RKO (cell line): Measurements from ENCODE around the gene HMGCS2.
"Not testable (repeated sequence)": the region's sequence is repeated elsewhere in the genome, so short reads cannot be mapped to it uniquely, and the experiment has no call there.

Experiments used
- DNase-seq: peaks from one replicate; pipeline ENCODE4 v3.0.0-alpha.2; 2016; ENCODE audit warnings: low spot score

The HMGCS2 gene

DNA sequence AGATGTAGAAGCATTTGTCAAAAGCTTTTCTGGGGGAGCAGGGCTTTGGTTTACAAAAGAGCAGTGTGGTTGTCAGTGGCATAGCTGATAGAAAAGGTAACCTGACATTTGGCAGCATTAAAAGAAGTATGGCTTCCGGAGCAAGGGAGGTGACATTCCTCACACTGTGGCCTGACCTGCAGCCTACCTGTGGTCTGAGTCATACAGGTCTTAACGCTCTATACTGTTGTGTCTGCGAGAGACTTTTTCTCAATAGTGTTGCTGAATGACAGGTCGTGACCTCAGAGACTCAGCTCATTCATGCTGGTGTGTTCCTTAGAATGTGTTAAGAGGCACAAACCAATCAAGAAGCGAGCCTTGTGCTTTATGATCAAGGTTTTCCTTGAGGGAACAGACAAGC is 37.6 kb downstream of the HMGCS2 start:
- no peak for DNase-seq

DNA sequence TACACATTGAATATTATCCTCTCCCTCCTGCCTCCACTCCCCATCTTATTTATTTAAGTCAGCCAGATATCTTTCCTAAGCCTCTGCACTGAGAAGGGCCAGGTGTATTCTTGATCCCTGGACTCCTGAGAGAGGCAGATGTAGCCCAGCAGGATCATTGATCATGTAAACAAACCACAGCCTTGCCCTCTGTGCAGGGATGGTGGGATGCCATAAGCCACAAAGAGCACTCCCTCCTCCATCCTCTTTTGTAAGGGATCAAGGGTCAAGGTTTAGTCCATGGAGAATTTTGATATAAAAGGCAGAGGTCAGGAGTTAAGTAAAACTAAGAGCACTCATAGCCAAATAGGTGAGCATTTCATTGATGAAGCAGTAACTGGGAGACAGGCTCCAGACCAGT is 39.7 kb downstream of the HMGCS2 start:
- DNase-seq: no peak

DNA sequence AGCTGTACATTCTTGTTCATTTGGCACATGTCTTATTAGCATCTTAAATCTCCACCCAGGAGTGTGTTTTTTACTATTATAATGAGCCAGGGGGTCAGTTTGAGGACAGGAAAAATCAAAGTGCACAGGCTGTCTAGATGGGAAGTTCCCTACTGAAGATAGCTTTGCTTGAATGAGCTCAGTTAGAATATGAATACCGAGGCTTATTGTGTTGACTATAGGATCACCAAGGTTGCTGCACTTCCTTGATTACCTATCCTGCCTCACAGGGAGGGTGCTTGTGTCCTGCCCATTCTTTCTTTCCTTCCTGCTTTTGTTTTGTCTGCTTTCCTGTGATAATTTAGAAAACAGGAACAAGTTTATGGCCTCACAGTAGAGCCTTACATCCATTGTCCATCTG is 40.7 kb downstream of the HMGCS2 start:
- no peak for DNase-seq

DNA sequence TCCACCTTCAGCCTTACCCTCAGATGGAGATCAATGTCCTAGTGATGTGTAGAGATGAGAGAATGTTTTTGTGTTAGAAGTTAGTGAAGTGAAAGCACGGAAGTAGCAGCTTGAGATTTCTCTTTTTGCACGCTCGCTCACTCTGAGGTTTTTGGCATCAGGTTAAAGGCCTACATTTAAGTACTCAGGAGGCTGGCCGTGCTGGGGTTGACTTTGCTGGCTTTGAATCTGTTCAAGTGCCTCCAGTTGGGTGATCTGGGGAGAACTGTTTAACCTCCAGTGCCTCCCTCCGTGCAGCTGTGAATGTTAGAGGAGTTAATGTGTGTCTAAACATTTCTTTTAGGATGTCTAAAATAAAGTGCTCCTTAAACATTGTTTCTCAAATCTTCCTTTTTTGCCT is 43.1 kb downstream of the HMGCS2 start:
- DNase-seq: no peak

DNA sequence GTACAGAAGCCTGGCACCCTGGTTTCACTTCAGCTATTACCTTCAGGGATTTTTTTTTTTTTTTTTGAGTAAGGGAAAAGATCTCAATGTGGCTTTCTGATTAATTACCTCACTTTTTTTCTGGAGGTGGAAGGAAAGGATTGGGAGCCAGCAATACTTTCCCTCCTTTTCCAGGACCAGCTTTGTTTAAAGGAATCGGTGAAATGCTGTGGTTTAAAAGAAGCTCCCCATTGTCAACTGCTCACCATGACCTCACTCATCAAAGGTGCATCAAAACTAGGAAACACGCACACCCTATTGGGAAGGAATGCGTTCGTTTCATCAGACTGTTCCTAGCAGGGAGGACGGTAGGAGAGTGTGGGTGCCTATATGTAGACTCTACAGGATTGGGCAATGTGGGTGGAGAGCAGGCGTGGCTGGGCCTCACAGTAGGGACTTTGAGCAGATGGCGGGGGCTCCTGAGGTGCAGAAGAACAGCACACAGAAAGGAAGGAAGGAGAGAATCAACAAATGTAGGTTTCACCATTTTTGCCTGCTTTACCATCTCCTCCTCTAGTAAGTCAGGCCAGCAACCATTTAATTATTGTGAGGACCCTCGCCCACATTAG is 44.0 kb downstream of the HMGCS2 start:
- DNase-seq: no peak

DNA sequence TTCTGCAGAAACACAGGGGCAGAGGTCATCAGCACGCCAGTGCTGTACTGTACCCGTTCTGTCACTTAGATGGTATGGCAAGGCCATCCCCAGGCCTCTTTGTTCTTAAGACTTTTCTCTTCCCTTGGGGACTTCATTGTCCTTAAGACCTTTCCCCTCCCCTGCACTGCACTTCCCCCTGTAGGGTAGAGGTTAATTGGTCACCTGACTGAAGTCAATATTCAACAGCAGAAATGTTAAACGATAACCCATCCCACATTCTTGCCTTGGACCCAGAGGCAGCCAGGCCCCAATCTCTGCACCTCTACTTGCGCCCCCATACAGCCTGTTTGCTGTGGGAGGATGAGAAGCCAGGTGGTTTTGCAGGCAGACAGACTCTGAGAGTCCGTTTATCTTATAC is 46.8 kb downstream of the HMGCS2 start:
- DNase-seq: no peak

DNA sequence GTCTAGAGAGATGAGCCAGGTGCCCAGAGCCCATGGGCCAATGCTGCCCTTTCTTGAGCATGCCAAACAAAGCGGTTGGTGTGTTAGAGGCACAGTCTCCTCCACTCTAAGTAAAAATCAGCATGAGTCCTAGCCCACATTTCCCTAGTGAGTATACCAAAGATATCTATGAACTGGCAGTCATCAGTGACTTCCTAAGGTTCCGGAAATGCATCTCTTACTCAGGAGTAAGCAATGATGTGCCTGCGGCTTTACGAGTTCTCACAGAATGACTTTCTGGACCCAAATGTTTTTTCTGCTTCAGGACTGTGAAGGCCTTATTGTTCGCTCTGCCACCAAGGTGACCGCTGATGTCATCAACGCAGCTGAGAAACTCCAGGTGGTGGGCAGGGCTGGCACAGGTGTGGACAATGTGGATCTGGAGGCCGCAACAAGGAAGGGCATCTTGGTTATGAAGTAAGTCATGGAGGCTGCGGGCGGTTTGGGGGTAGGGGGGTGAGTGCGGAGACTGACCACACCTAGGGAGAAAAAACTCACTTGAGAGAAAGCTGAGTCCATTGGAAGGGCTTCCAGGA is 47.8 kb downstream of the HMGCS2 start:
- DNase-seq: no peak

DNA sequence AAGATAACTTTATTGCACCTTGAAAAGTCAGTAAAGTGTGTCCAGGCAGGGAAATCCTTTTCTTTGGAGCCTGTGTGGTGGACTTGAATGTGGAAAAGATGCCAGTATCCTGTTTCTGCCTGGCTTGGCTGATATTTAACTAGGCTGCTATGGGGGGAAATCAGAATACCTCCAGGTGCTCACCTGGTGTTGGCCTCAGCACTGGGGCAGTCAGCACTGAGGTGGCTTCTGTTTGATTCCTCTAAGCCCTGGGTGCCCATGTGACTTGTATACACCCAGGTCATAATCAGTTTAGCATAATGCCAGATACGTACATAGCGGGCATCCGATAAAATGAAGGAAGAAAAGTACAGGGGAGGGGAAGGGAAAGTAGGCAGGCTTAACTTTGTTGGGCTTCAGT is 49.7 kb downstream of the HMGCS2 start:
- DNase-seq: no peak

DNA sequence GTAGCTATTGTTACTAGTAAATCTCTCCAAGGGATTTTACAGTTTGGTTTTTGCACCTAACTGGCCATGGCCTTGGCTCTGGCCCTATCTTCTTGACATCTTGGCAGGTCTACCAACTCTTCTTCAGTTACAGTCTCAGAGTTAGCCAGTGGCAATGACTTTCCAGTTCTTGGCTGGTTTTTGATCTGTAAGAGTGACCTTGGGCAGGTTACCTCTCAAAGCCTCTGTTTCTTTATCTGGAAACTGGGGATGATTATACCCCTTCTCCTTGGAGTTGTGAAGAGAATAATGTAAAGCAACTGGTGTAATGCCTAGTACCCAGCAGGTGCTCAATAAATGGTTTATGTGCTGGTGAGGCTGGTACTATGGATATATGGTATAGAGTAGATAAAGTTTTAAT is 50.3 kb downstream of the HMGCS2 start:
- DNase-seq: no peak

DNA sequence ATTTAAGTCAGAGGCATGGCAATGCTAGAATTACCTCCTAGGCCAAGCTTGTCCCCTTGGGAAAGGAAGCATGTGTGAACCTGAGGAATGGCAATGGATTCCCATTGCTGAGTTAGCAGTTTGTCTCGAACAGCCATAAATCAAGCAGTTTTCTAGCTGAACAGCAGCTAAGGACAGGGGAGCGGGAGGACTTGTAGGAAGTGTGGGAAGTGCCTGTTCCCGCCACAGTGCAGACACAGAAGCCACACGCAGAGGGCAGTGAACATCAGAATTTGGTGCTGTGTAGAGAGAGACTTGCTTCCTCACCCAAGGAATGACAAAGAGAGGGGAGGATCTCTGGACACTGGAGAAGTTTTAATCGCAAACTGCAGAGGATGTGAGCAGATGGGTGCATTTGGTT is 53.2 kb downstream of the HMGCS2 start:
- DNase-seq: peak; percentile 41

DNA sequence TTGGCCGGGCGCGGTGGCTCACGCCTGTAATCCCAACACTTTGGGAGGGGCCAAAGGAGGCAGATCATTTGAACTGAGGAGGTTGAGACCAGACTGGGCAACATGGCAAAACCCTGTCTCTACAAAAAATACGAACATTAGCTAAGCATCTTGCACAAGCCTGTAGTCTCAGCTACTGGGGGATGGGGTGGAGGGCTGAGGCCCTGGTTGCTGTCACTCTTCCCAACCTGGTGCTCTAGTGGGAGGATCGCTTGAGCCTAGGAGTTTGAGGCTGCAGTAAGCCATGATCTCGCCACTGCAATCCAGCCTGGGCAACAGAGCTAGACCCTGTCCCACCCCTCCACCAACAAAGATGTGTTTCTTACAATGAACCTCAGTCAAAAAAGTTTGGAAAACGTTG is 54.1 kb downstream of the HMGCS2 start:
- DNase-seq: no peak

DNA sequence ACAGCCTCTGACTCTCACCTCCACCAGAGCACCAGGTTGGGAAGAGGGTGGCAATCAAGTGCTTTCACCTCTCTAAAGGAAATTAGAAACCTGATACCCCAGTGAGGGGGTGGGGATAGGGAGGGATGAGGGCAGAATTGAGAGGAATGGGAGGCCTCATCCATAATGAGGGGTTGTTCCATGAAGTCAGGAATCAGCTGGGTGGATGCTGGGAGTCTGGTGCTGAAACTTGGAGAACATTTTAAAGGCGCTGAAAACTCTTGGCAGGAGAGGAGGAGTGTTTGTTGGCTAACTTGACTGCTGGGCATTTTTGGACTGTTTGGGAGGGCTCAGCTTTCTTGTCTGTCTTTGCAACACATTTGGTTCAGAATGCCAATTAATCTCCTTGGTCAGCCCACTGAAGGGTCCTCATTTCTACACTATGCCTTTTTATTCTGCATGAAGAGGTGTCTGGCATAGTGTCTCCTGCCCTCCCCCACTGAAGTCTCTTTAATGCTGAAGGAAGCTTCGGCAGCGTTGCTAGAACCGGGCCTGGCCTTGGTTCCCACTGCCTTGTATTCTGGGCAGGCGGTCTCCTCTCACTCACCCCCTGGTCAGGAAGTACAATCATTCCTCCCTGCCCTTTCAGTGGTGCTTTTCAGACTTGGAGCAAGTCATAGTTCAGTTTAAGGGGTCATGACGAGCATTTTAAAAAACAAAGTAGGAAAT is 54.8 kb downstream of the HMGCS2 start:
- DNase-seq: no peak

DNA sequence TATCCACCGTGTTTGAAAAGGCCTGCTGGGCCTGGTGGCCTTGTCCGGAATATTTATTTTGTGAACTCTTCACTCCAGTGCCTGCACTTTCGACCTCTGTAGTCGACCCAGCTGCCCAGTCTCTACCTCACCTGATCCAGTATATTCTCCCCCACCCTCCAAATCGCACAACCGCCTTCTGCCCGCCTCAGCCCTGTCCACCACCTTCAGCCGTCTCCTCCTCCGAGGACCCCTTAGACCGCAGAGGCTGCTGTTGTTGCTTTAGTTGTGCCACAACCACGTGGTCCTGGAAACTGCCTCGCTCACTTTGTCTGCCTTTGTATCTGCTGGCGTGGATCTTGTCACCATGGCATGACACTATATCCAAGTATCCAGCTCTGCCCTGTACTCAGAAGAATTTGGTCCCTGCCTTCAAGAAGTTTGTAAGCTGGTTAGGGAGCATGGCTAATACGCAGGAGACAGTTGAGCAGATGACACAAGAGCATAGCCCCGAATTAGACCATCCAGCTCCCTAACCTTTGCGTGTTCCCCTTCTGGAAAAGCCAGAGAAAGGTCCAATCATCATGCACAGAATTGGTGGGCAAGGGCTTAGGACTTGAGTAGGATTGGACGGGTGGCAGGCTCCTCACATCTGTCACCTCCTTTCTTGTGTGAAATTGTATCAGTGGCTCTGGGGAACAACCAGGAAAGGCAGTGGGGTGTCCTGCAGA is 55.5 kb downstream of the HMGCS2 start:
- peak; percentile 51 for DNase-seq

DNA sequence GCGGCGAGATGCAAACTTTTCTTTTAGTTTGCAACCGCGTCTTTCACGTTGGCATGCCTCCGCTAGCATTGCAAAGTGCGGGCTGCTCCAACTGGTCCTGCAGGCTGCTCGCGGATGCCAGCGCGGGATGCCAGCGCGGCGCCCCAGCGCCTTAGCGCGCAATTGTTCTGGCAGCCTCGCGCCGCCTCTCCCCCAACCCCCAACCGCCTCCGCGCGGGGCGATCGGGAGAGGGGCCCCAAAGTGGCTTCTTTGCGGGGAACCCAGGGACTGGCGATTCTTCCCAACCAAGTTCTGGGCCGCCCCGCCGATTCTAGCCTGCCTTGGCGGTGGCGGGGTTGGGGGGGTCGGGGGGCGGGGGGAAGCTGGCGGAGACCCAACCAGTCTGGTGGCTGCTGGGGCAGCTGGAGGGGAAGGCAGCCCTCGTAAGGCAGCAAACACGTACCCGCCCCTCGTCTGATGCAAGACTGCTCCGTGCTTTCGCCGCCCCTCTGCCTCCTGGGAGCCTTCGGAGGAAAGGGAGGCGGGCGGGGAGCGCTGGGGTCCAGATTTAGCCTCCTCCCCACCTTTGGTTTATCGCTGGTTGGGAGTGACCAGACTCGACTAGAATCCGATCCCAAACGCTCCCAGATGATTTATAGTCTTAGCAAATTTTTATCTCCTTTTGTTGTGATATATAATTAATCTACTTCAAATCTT is 56.2 kb downstream of the HMGCS2 start:
- peak; percentile 93 for DNase-seq

DNA sequence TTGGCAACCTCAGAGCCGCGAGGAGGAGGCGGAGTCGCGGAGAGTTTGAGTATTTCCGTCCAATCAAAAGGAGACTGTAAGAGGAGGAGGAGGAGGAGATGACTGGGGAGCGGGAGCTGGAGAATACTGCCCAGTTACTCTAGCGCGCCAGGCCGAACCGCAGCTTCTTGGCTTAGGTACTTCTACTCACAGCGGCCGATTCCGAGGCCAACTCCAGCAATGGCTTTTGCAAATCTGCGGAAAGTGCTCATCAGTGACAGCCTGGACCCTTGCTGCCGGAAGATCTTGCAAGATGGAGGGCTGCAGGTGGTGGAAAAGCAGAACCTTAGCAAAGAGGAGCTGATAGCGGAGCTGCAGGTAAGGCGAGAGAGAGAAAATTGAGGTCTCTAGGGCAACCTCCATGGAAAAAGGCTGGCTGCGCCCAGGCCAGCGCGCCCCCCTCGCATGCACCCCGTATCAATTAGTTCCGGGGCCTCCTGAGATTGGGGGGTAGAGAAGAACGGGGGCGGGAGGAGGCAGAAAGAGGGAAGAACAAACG is 56.8 kb downstream of the HMGCS2 start, which contains the start of gene PHGDH:
TSS of gene PHGDH (plus strand) at position 131 of the 538 bp plus-strand sequence. CDS start at position 220, 89 bp downstream.
- peak; percentile 93 for DNase-seq

DNA sequence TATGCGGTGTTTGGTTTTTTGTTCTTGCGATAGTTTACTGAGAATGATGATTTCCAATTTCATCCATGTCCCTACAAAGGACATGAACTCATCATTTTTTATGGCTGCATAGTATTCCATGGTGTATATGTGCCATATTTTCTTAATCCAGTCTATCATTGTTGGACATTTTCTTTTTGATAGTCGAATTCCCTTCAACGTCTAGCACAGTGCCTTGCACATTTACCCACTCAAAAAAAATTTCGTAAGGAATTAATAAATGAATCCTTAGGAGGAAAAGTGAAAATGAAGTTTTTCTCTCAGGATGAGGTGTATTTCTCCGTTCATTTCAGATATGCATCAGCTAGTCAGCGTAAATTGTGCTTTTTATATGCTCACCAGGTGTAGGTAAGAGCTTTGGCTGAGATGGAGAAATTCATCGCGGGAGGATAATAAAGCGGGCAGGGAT is 57.3 kb downstream of the HMGCS2 start:
- DNase-seq: not testable (repeated sequence)

DNA sequence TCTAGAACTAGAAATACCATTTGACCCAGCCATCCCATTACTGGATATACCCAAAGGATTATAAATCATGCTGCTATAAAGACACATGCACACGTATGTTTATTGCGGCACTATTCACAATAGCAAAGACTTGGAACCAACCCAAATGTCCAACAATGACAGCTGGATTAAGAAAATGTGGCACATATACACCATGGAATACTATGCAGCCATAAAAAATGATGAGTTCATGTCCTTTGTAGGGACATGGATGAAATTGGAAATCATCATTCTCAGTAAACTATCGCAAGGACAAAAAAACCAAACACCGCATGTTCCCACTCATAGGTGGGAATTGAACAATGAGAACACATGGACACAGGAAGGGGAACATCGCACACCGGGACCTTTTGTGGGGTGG is 62.1 kb downstream of the HMGCS2 start:
- not testable (repeated sequence) for DNase-seq

DNA sequence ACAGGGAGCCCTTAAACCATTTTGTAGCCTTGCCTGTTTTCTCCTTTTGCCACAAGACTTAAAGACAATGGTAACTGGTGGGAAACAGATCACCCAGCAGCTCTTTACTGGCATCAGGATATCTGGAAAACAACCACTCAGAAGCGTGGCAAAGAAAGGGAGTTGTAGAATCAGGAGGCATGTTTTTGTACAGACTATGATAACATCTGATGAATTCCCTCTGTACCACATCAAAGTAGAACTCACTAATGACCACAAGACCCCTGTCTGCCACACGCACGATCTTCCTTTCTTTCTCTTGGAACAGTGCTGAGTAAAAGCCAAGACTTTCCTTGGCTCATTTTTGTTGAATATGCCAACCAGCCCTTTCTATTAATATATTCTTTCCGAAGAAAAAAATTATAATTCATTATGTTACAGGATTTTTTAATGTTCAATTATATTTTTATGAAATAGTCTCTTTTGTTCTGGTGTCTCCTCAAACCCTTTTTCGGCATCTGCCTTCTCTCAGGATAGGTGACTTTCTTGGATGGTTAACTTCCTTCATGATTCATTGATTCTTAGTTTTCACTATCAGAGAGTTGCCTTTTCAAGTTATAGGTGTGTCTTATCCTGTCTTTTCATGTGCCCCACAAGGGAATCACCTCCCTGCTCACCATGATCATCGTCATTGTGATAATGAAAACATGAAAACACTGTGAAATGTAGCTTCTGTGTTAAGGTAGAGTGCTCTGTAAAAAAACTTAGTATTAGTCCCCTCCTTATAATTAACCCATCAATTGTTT is 64.8 kb downstream of the HMGCS2 start:
- DNase-seq: no peak

DNA sequence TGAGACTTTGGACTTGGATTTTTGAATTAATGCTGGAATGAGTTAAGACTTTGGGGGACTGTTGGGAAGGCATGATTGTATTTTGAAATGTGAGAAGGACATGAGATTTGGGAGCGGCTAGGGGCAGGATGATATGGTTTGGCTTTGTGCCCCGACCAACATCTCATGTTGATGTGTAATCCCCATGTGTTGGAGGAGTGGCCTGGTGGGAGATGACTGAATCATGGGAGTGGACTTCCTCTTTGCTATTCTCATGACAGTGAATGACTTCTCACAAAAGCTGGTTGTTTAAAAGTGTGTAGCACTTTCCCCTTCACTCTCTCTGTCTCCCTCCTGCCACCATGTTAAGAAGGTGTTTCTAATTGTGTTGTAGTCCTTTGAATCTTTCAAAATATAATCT is 66.3 kb downstream of the HMGCS2 start:
- peak; percentile 61 for DNase-seq

DNA sequence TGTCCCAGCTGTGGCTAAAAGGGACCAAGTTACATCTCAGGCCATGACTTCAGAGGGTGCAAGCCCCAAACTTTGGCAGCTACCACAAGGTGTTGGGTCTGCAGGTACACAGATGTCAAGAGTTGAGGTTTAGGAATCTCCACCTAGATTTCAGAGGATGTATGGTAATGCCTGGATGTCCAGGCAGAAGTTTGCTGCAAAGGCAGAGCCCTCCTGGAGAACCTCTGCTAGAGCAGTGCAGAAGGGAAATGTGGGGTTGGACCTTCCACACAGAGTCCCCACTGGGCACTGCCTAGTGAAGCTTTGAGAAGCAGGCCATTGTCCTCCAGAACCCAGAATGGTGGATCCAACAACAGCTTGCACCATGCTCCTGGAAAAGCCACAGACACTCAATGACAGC is 67.0 kb downstream of the HMGCS2 start:
- no peak for DNase-seq

DNA sequence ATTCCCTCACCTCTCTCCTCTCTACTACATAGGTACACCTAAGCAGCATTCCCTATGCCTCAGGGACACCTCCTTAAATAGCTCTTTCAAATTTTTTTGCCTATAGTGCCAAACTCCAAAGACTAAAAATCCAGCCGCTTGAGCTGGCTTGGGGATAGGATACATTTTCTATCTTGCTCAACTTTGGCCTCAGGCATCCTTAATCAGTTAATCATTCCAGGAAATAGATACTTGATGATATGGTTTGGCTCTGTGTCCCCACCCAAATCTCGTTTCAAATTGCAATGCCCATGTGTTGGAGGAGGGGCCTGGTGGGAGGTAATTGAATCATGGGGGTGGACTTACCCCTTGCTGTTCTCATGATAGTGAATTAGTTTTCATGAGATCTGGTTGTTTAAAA is 68.4 kb downstream of the HMGCS2 start:
- DNase-seq: no peak
